DMS153 (cell line): ENCODE results near the gene SPEN.
"Not testable (repeated sequence)": the region's sequence is repeated elsewhere in the genome, so short reads cannot be mapped to it uniquely, and the experiment has no call there.

Experiments used
- DNase-seq: peaks from one replicate; lab custom pipeline; 2025; lab: John Stamatoyannopoulos, UW

The SPEN gene

DNA sequence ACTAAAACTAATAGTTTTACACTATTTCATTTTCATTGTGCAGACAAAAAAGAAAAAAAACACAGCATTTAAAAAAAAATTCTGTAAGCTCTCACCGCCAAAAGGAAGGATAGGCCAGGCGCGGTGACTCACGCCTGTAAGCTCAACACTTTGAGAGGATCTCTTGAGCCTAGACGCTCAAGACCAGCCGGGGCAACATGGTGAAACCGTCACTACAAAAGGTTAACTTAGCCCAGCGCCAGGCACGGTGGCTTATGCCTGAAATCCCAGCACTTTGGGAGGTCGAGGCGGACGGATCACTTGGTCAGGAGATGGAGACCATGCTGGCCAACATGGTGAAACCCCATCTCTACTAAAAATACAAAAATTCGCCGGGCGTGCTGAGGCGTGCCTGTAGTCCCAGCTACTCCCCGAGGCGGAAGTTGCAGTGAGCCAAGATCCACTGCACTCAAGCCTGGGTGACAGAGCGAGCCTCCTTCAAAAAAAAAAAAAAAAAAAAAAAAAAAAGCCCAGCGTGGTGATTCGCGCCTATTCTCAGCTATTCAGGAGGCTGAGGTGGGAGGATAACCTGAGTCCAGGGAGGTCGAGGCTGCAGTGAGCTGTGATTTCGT lies 14.3 kb upstream of the SPEN start:
- peak; percentile 84 for DNase-seq

DNA sequence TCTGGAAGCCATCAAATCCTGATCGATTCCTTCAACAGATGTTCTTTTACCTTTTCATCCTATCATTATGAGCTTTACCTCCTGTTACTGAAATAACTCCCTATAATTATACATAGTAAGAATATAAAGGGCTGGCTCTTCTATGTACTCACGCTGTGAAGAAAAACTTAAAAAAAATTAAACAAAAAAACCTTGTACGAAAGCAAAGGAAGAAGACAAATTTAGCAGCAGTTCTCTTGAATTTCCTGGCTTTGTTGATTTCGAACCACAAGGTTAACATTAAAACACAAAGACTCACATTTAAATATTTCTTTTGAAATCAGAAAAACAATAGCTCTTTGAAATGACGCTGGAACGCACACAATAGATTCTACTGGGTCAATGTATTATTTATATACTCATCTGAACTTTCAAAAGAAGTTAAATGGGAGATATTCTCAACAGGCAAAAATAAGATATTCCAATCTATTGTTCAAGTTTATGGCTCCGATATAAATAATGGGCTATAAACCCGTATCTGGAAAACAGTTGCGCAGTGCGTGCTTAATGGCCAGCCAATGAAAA lies 13.6 kb upstream of the SPEN start:
- no peak for DNase-seq

DNA sequence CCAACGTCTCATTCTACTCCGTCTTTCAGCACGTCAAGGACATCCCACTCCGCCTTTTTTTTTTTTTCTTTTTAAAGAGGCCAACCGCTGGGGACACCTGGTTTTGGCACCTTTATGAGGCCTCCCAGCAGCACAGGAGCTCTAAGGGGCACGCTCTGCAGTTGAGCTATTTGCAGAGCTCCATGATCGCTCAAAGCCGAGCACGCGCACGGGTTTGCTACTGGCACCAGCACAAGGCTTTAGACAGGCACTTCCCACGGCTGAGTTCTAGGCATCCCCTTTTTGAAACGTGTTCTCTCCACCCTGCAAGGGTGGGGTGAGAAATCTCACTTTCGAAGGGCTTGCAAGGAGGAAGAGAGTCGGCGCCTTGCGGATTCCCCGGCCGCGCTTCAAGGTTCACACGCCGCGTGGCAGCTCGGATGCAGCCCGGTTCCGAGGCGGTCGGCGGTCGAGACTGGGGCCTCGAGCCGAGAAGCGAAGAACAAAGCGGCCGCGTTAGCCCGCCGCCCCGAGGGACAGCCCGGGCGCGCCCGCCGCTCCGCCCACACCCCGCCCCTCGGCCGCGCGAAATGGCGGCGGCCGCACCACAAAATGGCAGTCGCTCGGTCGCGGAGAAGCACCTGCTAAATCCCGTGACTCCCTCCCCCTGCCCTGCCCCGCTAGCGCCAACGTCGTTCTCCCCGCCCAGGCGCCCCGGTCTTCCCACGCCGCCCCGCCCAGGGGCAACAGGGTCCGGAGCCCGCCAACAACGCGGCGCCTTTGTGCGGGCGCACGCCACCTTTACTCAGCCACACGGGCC lies 12.9 kb upstream of the SPEN start:
- peak; percentile 96 for DNase-seq

DNA sequence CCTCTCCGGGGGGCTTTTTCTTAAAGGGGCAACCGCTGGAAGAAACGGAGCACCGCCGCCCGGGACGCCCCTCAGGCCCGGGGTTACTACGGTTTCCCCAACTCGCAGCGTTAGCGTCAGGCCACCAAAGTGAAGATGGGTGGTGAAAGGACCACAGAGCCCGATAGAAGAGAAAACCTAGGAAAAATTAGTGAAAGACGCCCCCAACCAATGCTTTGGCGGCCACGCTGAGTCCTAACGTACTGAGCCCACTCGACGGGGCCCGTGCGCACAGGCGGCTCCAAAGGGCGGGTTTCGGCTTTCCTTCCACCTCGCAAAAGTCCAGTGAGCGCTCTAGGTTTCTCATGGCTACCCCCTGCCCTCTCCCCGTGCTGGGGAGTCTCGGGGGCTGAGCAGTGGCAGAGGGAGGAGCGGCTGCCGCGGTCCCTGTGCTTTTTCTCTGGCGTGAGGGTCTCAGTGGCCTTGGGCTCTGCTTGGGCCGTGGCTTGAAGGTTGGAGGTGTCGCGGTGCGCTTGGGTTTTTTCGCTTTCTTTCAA lies 12.2 kb upstream of the SPEN start:
- no peak for DNase-seq

DNA sequence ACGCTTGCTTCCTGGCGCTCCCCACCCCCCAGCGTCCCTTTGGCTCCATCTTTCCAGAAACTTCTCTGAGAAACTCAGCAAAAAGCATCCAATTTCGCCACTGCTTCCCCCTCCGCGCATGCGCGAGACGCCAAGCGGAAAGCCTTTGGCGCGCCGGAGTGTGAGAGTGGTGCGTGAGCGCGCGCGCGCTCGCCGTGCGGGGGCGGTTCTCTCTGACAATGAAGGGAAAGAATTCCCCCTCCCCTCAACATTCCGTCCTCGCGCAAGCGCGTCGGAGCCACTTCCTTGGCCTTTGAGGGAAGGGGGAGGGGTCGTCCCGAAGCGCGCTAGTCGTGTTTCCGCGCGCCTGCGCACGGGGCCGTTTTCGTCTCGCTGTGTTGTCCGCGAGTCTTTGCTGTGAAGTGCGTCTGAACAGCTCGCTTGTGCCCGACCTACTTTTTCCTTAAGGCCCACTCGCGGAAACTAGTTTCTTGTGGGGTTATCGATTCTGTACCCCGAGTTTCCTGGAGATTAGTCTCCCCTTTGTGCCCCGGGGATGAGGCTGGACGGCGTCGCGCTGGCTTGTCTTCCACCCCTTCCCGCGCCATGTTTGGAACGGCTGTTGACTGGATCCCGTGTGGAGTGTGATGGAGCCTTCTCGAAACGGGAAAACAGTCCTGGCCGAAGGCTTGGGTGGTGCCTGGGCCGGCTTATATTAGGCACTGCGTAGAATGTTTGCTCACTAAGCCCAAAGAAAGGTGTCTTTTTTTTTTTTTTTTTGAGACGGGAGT lies 11.6 kb upstream of the SPEN start:
- peak; percentile 98 for DNase-seq

DNA sequence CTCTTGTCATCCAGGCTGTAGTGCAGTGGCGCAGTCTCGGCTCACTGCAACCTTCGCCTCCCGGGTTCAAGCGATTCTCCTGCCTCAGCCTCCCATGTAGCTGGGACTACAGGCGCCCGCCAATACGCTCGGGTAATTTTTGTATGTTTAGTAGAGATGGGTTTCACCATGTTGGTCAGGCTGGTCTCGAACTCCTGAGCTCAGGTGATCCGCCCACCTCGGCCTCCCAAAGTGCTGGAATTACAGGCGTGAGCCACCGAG lies 11.1 kb upstream of the SPEN start:
- not testable (repeated sequence) for DNase-seq

DNA sequence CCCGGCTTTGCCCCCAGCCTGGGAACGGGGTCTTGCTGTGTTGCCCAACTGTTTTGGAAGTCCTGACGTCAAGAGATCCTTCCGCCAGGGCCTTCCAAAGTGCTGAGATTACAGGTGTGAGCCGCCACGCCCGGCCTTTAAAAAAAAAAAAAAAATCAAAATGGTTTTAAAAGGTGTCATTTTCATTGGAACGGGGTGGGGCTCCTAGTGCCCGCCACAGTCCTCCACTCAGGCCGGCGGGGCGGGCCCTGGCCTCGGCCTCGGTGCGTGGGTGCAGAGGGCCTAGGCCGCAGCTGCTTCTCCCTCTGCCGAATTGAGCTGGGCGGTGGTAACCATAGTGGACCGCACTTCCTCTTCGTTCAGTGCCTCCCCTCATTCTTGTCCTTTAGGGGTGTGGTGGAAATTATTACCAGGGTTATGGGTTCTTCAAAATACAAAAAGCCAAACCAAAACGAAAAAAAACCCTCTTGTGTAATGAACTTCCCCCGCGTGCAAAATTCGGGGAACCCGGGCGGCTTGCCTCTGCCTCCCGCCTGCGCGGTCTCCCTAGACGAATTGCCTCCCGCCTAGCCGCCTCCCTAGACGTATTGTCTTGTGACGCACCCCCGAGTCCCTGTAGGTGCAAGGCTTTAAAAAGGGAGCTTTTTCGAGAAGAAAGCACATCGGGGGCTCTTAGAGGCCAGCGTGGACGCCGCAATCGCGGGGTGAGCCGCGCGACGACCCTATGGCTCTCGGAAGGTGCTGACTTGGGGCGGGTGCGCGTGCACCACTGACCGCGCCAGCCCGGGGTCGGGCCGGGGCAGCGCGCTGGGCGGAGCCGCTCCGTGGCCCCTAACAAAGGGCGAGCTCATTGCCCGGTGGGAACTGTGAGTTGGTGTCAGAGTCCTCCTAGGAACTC lies 10.5 kb upstream of the SPEN start:
- no peak for DNase-seq

DNA sequence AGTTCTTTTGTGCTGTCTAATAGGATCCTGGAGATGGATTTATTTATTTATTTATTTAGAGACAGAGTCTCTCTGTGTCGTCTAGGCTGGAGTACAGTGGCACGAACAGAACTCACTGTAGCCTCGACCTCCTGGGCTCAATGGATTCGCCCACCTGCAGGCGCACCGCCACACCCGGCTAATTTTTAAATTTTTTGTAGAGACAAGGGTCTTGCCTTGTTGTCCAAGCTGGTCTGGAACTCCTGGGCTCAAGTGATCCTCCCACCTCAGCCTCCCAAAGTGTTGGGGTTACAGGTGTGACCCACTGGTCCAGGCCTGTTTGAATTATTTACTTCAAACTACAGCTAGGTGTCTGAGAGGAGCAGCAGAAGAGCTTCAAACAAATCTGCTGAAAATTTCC lies 9.6 kb upstream of the SPEN start:
- no peak for DNase-seq

DNA sequence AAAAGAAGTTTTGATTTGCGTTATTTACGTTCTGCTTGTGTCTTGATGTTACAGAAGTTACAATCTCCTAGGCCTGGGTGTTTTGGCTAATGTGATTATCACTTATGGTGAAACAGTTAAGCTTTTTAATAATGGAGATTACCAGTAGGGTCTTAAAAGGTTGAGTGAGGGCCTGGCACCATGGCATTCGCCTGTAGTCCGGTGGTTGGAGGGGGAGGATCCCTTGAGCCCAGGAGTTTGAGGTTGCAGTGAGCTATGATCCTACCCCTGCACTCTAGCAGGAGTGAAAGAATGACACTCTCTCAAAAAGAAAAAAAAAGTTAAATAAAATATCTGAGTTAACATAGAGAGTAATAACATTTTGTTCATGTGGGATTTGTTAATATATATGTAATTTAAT lies 8.8 kb upstream of the SPEN start:
- DNase-seq, result no peak

DNA sequence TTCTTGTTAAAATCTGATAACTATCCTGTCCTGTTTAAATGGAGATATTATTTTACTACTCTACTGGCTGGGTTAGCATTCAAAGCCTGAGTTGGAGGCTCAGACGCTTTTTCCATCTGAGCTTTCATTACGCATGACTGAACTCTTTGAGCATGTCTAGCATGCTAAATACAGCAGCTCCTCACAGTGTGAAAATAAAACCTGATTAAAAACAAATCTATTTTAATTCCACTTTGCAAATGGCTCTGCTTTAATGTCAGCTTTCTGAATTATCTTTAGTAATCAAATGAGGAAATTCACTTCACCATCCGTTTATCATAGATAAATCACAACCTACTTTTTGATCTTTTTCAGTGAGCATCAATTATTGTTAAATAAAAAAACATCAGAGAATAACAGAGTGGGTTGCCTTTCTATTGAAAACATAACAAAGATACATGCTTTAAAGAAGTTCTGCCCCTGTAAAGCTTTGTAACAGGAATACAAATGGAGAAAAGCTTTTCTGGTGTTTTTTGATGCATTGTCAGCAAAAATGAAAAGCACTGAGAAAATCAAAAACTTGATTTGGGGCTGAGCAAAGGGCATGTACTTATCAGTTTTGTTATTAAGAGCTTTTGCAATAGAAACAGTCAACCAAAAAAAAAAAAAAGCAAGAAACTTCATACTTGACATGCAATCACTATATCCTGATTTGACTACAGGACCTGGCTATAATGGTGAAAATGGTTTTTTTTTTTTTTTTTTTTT lies 3.5 kb upstream of the SPEN start:
- no peak for DNase-seq

DNA sequence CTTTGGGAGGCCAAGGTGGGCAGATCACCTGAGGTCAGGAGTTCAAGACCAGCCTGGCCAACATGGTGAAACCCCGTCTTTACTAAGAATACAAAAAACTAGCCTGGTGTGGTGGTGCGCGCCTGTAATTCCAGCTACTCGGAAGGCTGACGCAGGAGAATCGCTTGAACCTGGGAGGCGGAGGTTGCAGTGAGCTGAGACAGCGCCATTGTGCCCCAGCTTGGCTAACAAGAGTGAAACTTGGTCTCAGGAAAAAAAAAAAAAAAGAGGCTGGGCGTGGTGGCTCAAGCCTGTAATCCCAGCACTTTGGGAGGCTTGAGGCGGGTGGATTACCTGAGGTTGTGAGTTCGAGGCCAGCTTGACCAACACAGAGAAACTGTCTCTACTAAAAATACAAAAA lies 1.5 kb upstream of the SPEN start:
- not testable (repeated sequence) for DNase-seq

DNA sequence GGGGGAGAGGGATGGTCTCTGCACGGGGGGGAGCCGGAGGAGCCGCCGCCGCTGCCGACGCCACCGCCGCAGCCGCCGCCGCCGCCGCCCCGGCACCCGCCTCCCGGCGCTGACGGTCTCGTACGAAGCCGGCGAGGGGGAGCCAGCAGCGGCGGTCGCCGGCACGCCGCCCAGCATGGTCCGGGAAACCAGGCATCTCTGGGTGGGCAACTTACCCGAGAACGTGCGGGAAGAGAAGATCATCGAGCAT lies 311 bp downstream of the SPEN start:
- no peak for DNase-seq

DNA sequence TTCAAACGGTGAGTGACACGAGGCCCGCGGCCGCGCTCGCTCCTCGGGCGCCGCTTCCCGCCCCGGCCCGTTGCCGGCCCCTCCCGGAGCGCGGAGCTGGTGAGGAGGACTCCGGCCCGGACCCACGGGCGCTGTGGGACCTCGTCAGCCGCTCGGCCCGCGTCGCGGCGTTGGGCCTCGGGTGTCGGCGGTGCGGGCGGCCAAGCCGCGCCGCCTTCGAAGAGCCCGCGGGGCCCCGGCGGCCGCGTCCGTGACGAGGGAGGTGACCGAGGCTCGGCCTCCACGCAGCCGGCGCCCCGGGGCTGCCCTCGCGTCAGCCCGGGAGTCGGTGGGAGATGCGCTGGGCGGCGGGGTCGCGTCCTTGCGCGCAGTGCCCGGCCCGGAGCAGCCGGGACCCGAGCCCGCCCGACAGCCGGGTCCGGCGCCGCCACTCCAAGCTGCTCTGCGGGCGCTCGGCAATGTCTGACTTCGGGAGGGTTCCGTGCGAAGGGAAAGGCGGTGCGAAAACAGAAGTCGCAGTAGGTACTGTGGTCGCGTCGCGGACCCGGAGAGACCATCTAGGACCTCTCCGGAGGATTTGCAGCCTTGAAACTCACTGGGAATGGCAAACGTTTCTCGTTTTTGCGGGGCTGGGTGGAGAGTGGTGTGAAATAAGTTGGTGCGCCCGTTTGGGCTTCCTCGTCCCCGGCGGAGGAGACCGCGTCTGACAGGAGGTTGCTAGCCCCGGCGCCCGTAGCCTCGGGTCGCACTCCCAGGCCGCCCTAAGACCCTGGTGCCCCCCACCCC lies 829 bp downstream of the SPEN start:
- DNase-seq, result no peak

DNA sequence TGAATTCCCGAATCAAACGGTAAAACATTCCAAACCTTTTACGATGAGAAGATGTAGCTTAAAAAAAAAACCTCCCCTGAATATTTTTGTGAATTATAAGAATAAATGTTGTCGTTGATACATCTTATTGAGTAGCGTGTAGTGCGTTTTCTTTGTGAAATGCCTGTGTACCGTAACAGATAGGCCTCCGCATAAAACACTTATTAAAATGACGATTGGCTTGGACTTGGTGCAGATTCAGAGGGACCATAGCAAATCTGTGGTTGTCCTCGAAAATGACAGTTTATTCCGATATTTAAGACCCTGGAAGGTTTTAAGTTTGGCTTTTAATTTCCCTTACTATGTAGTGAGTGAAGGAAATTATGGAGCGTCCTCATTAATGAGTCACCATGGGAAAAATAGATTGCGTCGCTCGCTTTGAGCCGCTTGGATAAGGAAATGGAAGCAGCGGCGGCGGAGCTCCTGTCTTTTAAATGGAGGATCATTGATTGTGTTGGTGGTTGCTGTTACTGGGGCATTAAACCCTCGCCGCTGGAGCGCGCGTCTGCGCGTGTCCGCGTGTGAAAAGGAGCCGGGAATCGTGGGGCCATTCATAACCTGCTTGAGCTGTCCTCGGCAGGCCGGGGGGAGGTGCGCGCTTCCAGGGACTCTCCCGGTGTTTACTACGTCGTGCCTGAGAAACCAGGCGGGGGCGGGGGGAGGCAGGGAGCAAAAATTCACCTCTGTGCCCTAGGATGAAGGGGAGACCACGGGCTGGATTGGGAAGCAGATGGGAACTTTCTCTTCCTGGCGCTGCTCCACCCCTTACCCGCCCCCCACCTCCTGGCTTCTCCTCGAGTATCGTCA lies 1.6 kb downstream of the SPEN start:
- peak; percentile 87 for DNase-seq

DNA sequence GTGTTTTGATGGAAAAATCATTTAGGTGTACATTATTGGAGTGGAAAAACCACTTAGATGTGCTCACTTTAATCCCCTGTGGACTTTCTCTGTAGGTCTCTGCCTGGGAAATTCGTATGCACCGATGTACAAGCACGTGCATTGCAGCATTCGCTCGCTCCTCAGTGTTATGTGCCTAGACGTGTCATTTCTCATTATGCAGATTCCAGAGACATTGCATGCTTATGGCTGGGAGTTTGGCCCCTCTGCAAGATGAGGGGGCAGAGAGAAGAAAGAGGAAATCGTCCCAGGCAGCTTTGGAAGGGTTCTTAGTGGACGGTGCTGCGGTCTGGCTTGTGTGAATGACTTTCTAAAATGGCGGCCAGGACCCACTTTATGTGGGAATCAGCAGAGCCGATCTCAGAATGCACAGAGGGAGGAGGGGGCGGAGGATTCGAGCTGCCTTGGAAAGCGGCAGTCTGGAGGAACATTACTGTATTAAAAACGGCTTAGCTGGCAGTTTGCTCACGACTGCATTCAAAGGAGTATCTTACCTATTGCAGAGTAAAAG lies 2.3 kb downstream of the SPEN start:
- DNase-seq, result peak; percentile 59

DNA sequence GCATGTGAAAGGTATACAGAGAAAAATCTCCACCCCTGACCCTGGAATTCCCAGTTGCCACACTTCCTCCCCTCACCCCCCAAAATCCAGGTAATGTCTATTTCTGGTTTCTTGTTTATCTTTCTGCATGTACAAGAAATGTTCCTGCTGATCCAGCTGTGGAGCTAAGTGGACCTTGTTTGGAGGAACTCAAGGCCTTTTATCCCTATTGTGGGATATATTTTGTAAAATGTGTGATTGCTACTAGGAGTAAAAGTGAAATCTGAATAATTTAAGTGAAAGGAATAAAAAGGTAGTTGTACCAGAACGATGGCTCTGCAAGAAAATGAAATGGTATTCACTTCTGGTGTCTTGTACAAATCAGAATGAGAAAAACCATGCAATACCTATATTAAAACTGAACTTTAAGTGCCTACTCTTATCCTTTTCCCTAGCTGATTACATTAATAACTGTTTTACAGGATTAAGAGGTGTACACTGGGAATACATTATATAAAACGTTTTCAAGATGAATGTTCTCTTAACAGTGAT lies 3.0 kb downstream of the SPEN start:
- no peak for DNase-seq

DNA sequence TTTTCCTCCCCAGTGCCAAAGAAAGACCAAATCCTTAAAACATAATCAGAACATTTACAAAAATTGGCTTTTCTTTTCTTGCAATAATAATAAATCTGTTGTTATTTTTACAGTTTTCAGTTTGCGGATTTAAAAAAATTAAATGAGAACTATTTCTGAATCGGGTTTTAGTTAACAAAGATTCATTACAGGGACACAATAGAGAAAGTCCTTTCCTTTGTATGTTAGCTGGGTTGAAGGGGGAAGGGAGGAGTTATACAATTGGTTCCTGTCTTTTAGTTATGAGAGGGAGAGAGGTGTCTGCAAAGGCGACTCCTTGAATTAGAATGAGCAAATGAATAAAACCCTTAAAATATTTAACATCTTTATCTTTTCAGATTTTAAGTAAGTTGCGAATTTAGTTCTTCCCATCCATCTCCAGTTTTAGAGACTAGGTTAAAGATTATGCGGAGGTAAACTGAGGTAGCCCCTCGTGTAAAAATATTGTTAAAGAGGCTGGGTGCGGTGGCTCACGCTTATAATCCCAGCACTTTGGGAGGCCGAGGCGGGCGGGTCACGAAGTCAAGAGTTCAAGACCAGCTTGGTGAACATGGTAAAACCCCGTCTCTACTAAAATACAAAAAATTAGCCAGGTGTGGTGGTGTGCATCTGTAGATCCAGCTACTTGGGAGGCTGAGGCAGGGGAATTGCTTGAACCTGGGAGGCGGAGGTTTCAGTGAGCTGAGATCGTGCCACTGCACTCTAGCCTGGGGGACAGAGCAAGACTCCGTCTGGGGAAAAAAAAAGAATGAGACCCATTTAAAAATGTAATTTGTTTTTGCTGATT lies 3.9 kb downstream of the SPEN start:
- no peak for DNase-seq
